ENCODE data around the gene PDGFRB.

Gene PDGFRB

GRCh38 chr5:150189326-150189725 is 33.7 kb upstream of the PDGFRB start:
- DNase-seq (ENCODE audit: low spot score in 2 of 2): no peak
- Histone ChIP-seq H3K4me1 (no peaks in the 10 kb centered on the region), H3K4me3 (no peak overlapping the region), H3K36me3 (replicated peaks) (no peaks in the 10 kb centered on the region), H3K27me3 (ENCODE audit: low read depth) (peaks cover 3% of the 10 kb centered on the region; the same call in 1 of the 2 replicates), H3K9me3 (no peaks in the 10 kb centered on the region)
- in situ Hi-C loops (cut with MboI; ENCODE audit: low sequenced_read_pairs): no loop called here

- DNase-seq (ENCODE audit: low spot score in 2 of 2): no peak
- Histone ChIP-seq H3K4me3 (no peak overlapping the region), H3K27me3 (ENCODE audit: low read depth) (peaks cover 3% of the 10 kb centered on the region; the same call in 1 of the 2 replicates), H3K9me3 (no peaks in the 10 kb centered on the region), H3K4me1 (no peaks in the 10 kb centered on the region), H3K36me3 (replicated peaks) (no peaks in the 10 kb centered on the region)
- in situ Hi-C loops (cut with MboI; ENCODE audit: low sequenced_read_pairs): no loop called here
Measured at GRCh38 chr5:150188146-150188842, 32.6 kb upstream of the PDGFRB start.

- H3K36me3 ChIP-seq (replicated peaks): no peaks in the 10 kb centered on the region
- DNase-seq (ENCODE audit: low spot score in 2 of 2): no peak
- H3K9me3 ChIP-seq: no peaks in the 10 kb centered on the region
- in situ Hi-C loops (cut with MboI; ENCODE audit: low sequenced_read_pairs): no loop called here
- no peak overlapping the region for H3K4me3 ChIP-seq
- no peaks in the 10 kb centered on the region for H3K4me1 ChIP-seq
- H3K27me3 ChIP-seq (ENCODE audit: low read depth): peaks cover 3% of the 10 kb centered on the region; the same call in 1 of the 2 replicates
Measured at GRCh38 chr5:150186897-150187296, 31.3 kb upstream of the PDGFRB start.

- Histone ChIP-seq H3K36me3 (replicated peaks) (no peaks in the 10 kb centered on the region), H3K4me3 (no peak overlapping the region), H3K9me3 (no peaks in the 10 kb centered on the region), H3K4me1 (no peaks in the 10 kb centered on the region), H3K27me3 (ENCODE audit: low read depth) (peaks cover 3% of the 10 kb centered on the region; the same call in 1 of the 2 replicates)
- in situ Hi-C loops (cut with MboI; ENCODE audit: low sequenced_read_pairs): no loop called here
- DNase-seq (ENCODE audit: low spot score in 2 of 2): no peak
Measured at GRCh38 chr5:150186137-150186536, 30.5 kb upstream of the PDGFRB start.

GRCh38 chr5:150184990-150185912 is 29.6 kb upstream of the PDGFRB start:
- in situ Hi-C loops (cut with MboI; ENCODE audit: low sequenced_read_pairs): no loop called here
- Histone ChIP-seq H3K27me3 (ENCODE audit: low read depth) (no peaks in the 10 kb centered on the region), H3K4me3 (no peak overlapping the region), H3K4me1 (no peaks in the 10 kb centered on the region), H3K36me3 (replicated peaks) (no peaks in the 10 kb centered on the region), H3K9me3 (no peaks in the 10 kb centered on the region)
- no peak for DNase-seq (ENCODE audit: low spot score in 2 of 2)

GRCh38 chr5:150184006-150184405 is 28.4 kb upstream of the PDGFRB start:
- Histone ChIP-seq H3K4me1 (no peaks in the 10 kb centered on the region), H3K9me3 (no peaks in the 10 kb centered on the region), H3K4me3 (no peak overlapping the region), H3K27me3 (ENCODE audit: low read depth) (no peaks in the 10 kb centered on the region), H3K36me3 (replicated peaks) (no peaks in the 10 kb centered on the region)
- no peak for DNase-seq (ENCODE audit: low spot score in 2 of 2)
- in situ Hi-C loops (cut with MboI; ENCODE audit: low sequenced_read_pairs): no loop called here

GRCh38 chr5:150183436-150183835 is 27.8 kb upstream of the PDGFRB start:
- Histone ChIP-seq H3K9me3 (no peaks in the 10 kb centered on the region), H3K36me3 (replicated peaks) (no peaks in the 10 kb centered on the region), H3K4me3 (no peak overlapping the region), H3K27me3 (ENCODE audit: low read depth) (no peaks in the 10 kb centered on the region), H3K4me1 (no peaks in the 10 kb centered on the region)
- in situ Hi-C loops (cut with MboI; ENCODE audit: low sequenced_read_pairs): no loop called here
- no peak for DNase-seq (ENCODE audit: low spot score in 2 of 2)

GRCh38 chr5:150182774-150183173 is 27.1 kb upstream of the PDGFRB start:
- Histone ChIP-seq H3K4me1 (no peaks in the 10 kb centered on the region), H3K36me3 (replicated peaks) (no peaks in the 10 kb centered on the region), H3K4me3 (no peak overlapping the region), H3K9me3 (no peaks in the 10 kb centered on the region), H3K27me3 (ENCODE audit: low read depth) (no peaks in the 10 kb centered on the region)
- in situ Hi-C loops (cut with MboI; ENCODE audit: low sequenced_read_pairs): no loop called here
- no peak for DNase-seq (ENCODE audit: low spot score in 2 of 2)

- in situ Hi-C loops (cut with MboI; ENCODE audit: low sequenced_read_pairs): no loop called here
- Histone ChIP-seq H3K4me1 (no peaks in the 10 kb centered on the region), H3K9me3 (no peaks in the 10 kb centered on the region), H3K4me3 (no peak overlapping the region), H3K27me3 (ENCODE audit: low read depth) (no peaks in the 10 kb centered on the region), H3K36me3 (replicated peaks) (no peaks in the 10 kb centered on the region)
- DNase-seq (ENCODE audit: low spot score in 2 of 2): no peak
Measured at GRCh38 chr5:150181766-150182545, 26.3 kb upstream of the PDGFRB start.

- no peak overlapping the region for H3K4me3 ChIP-seq
- no peaks in the 10 kb centered on the region for H3K4me1 ChIP-seq
- H3K36me3 ChIP-seq (replicated peaks): no peaks in the 10 kb centered on the region
- in situ Hi-C loops (cut with MboI; ENCODE audit: low sequenced_read_pairs): no loop called here
- H3K27me3 ChIP-seq (ENCODE audit: low read depth): no peaks in the 10 kb centered on the region
- no peaks in the 10 kb centered on the region for H3K9me3 ChIP-seq
- no peak for DNase-seq (ENCODE audit: low spot score in 2 of 2)
Measured at GRCh38 chr5:150181027-150181426, 25.4 kb upstream of the PDGFRB start.

- Histone ChIP-seq H3K4me1 (no peaks in the 10 kb centered on the region), H3K27me3 (ENCODE audit: low read depth) (no peaks in the 10 kb centered on the region), H3K9me3 (no peaks in the 10 kb centered on the region), H3K4me3 (no peak overlapping the region), H3K36me3 (replicated peaks) (no peaks in the 10 kb centered on the region)
- DNase-seq (ENCODE audit: low spot score in 2 of 2): no peak
- in situ Hi-C loops (cut with MboI; ENCODE audit: low sequenced_read_pairs): no loop called here
Measured at GRCh38 chr5:150180241-150181026, 24.8 kb upstream of the PDGFRB start.

GRCh38 chr5:150179019-150179620 is 23.5 kb upstream of the PDGFRB start:
- DNase-seq (ENCODE audit: low spot score in 2 of 2): no peak
- Histone ChIP-seq H3K36me3 (replicated peaks) (no peaks in the 10 kb centered on the region), H3K9me3 (no peaks in the 10 kb centered on the region), H3K4me3 (no peak overlapping the region), H3K4me1 (no peaks in the 10 kb centered on the region), H3K27me3 (ENCODE audit: low read depth) (no peaks in the 10 kb centered on the region)
- in situ Hi-C loops (cut with MboI; ENCODE audit: low sequenced_read_pairs): no loop called here

- in situ Hi-C loops (cut with MboI; ENCODE audit: low sequenced_read_pairs): no loop called here
- H3K27me3 ChIP-seq (ENCODE audit: low read depth): no peaks in the 10 kb centered on the region
- H3K4me3 ChIP-seq: no peak overlapping the region
- H3K36me3 ChIP-seq (replicated peaks): no peaks in the 10 kb centered on the region
- H3K4me1 ChIP-seq: no peaks in the 10 kb centered on the region
- DNase-seq (ENCODE audit: low spot score in 2 of 2): no peak
- H3K9me3 ChIP-seq: no peaks in the 10 kb centered on the region
Measured at GRCh38 chr5:150178262-150178661, 22.6 kb upstream of the PDGFRB start.
